SK-N-MC (cell line): ENCODE measurements around the gene SMC1B.

Experiments used
- EZH2 ChIP-seq: fragments of 200-600 bp; sonication (generic); IDR thresholded peaks from one replicate; pipeline ENCODE4 v1.6.1; 2017; ENCODE audit warnings: antibody characterized with exemption
- FOXP2 ChIP-seq: optimal IDR thresholded peaks from 2 replicates; pipeline ENCODE3; 2011; ENCODE audit warnings: mild to moderate bottlenecking, moderate library complexity; ENCODE audit not compliant: insufficient read depth; ENCODE audit errors: extremely low read length, control extremely low read depth
- POLR2AphosphoS5 ChIP-seq: IDR thresholded peaks from 2 replicates; pipeline ENCODE4 v1.6.1; 2012; ENCODE audit warnings: mild to moderate bottlenecking, low read depth, low read length, borderline replicate concordance

DNA sequence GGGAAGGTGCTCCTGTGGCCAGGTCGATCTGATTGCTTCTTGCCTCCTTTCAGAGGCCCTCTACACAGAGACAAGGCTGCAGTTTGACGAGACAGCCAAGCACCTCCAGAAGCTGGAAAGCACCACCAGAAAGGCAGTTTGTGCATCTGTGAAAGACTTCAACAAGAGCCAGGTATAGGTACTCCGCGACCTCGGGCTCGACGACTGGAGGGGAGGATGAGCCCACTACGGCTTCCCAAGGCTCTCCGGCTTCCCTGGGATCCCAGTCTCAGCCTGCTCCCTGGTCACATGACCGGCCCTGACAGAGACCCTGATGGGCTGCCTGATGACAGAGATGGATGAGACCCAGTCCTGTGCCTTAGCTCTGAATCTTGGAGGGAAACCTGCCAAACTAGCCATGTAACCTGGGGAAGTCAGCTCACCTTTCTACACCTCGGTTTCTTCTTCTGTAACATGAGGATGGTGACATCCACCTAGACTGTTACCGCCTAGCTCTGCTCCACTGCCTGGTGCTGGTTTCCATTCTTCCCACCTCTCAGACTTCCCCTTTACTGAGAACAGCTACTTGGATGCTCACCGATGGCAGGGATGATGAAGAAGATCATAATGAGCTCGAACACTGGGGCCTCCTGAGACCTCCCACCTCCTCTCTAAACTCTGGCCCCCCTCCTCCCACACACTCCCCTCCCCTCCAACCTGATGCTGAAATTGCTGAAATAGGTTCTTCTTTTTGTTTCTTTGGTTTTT is 9.0 kb upstream of the SMC1B start:
- no peak for TF ChIP-seq POLR2AphosphoS5
- TF ChIP-seq FOXP2, result no peak
- TF ChIP-seq EZH2, result no peak
